ENCODE results near the gene MMP2. TPM values are rescaled to one million over a fixed set of nuclear protein-coding genes. Genes with fewer than 3 reads are reported as not detected.

MMP2 gene
- total and polyA plus RNA-seq, 2 of the 13 experiments (the other 11 are each of a cell fraction or from before 2014, with no cell fraction given) = 0.31 to 1.3 TPM

- TF ChIP-seq, protein P1, sequence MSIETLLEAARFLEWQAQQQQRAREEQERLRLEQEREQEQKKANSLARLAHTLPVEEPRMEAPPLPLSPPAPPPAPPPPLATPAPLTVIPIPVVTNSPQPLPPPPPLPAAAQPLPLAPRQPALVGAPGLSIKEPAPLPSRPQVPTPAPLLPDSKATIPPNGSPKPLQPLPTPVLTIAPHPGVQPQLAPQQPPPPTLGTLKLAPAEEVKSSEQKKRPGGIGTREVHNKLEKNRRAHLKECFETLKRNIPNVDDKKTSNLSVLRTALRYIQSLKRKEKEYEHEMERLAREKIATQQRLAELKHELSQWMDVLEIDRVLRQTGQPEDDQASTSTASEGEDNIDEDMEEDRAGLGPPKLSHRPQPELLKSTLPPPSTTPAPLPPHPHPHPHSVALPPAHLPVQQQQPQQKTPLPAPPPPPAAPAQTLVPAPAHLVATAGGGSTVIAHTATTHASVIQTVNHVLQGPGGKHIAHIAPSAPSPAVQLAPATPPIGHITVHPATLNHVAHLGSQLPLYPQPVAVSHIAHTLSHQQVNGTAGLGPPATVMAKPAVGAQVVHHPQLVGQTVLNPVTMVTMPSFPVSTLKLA (IDR thresholded peaks at IDR 0.05) = peak; percentile 63
- TF ChIP-seq ZNF414 (CRISPR knock-in tag; IDR thresholded peaks at IDR 0.05) (0 out of 2 replicates have a peak, but pooled peaks have one; percentile 29), ZSCAN20 (CRISPR knock-in tag; IDR thresholded peaks at IDR 0.05; ENCODE audit: borderline replicate concordance) (no peak), ZNF691 (CRISPR knock-in tag; IDR thresholded peaks at IDR 0.05; ENCODE audit: borderline replicate concordance, low read depth) (peak; percentile 44; the same call in 1 of the 2 replicates), EZH2 (conservative IDR thresholded peaks at IDR 0.05; ENCODE audit: low read depth, low read length) (no peak), ZBTB20 (CRISPR knock-in tag; IDR thresholded peaks at IDR 0.05; ENCODE audit: borderline replicate concordance, low read depth) (no peak), ZNF788 (CRISPR knock-in tag; IDR thresholded peaks at IDR 0.05; ENCODE audit: borderline replicate concordance) (peak; percentile 66; the same call in 1 of the 2 replicates), STAT6 (CRISPR knock-in tag; IDR thresholded peaks at IDR 0.05; ENCODE audit: borderline replicate concordance) (no peak), PTBP1 (IDR thresholded peaks at IDR 0.05; ENCODE audit: low read depth, low read length, poor library complexity, severe bottlenecking) (no peak), ZSCAN12 (CRISPR knock-in tag; IDR thresholded peaks at IDR 0.05) (no peak), ZNF292 (CRISPR knock-in tag; IDR thresholded peaks at IDR 0.05; ENCODE audit: borderline replicate concordance, low read depth) (no peak), KAT7 (CRISPR knock-in tag; IDR thresholded peaks at IDR 0.05; ENCODE audit: borderline replicate concordance) (no peak), GPBP1L1 (CRISPR knock-in tag; IDR thresholded peaks at IDR 0.05) (no peak), ZNF652 (CRISPR knock-in tag; IDR thresholded peaks at IDR 0.05; ENCODE audit: borderline replicate concordance, low read depth) (0 out of 2 replicates have a peak, but pooled peaks have one; percentile 15), ZNF17 (CRISPR knock-in tag; IDR thresholded peaks at IDR 0.05) (no peak), ZNF747 (CRISPR knock-in tag; IDR thresholded peaks at IDR 0.05; ENCODE audit: borderline replicate concordance) (0 out of 2 replicates have a peak, but pooled peaks have one; percentile 30), SP4 (CRISPR knock-in tag; IDR thresholded peaks at IDR 0.05) (no peak; the same call in 1 of the 2 replicates), MXI1 (IDR thresholded peaks at IDR 0.05; ENCODE audit: borderline replicate concordance, low read depth, low read length) (peak; percentile 44; the same call in 1 of the 3 replicates), SMYD3 (CRISPR knock-in tag; IDR thresholded peaks at IDR 0.05) (no peak)
- TF ChIP-seq, protein P2, sequence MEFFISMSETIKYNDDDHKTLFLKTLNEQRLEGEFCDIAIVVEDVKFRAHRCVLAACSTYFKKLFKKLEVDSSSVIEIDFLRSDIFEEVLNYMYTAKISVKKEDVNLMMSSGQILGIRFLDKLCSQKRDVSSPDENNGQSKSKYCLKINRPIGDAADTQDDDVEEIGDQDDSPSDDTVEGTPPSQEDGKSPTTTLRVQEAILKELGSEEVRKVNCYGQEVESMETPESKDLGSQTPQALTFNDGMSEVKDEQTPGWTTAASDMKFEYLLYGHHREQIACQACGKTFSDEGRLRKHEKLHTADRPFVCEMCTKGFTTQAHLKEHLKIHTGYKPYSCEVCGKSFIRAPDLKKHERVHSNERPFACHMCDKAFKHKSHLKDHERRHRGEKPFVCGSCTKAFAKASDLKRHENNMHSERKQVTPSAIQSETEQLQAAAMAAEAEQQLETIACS (CRISPR knock-in tag; IDR thresholded peaks at IDR 0.05) = no peak
Observed at GRCh38 chr16:55465077-55465896, 13.7 kb upstream of the MMP2 start (continued).

Measured in HepG2 (cell line).